GM12891 (cell line): ENCODE measurements around the gene KRT37.

Source experiments
- PAX5 ChIP-seq: IDR thresholded peaks from 2 replicates; pipeline ENCODE4 v1.6.1; 2011; ENCODE audit warnings: low read length, moderate library complexity, mild to moderate bottlenecking; ENCODE audit not compliant: insufficient read depth, severe bottlenecking
- POLR2A ChIP-seq: IDR thresholded peaks from 2 replicates; pipeline ENCODE4 v1.6.1; 2011; ENCODE audit warnings: low read depth, low read length, control low read depth
- POLR2AphosphoS5 ChIP-seq: IDR thresholded peaks from 2 replicates; pipeline ENCODE4 v1.6.1; 2011; ENCODE audit warnings: low read depth, low read length, control low read depth
- SPI1 ChIP-seq: IDR thresholded peaks from 2 replicates; pipeline ENCODE4 v1.6.1; 2011; ENCODE audit warnings: low read depth, low read length, control low read depth
- TAF1 ChIP-seq: IDR thresholded peaks from 2 replicates; pipeline ENCODE4 v1.6.1; 2011; ENCODE audit warnings: low read depth, low read length, control low read depth

DNA sequence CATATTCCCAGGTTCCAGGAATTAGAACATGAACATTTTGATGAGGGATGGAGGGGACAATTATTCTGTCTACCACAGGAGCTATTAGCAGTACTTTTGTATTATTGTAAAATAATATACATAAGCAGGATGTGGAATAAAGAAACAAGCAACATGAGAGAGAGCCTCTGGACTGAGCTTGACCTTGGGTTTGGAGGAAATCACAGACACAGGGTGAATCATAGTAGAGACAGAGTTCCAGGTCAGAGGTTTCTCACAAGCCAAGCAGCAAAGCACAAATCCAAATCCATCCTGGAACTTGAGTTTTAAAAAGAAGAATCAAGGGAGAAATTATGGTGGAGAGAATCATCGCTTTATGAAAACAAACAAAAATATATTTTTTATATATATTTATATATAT lies 32.1 kb downstream of the KRT37 start:
- TF ChIP-seq POLR2A (no peak), POLR2AphosphoS5 (no peak), SPI1 (no peak), PAX5 (no peak), TAF1 (no peak)
